OCI-LY7 (cell line): ENCODE data around the gene SLC8B1. TPM values are rescaled to one million over a fixed set of nuclear protein-coding genes. Genes with fewer than 3 reads are reported as not detected.
A peak's percentile ranks its signal among the peaks of the same experiment; 100 is the strongest.

Experiments used
- Bru-seq: library from RNA; stranded (reverse); fragments of 400-500 nt; gene quantifications from one replicate; lab custom pipeline; 2021; lab: Mats Ljungman, UMichigan
- BruChase-seq, 2 experiments: library from RNA; stranded (reverse); fragments of 400-500 nt; gene quantifications; one replicate each; lab custom pipeline; 2021; lab: Mats Ljungman, UMichigan
- BruUV-seq: library from RNA; stranded (reverse); fragments of 400-500 nt; replicated peaks from 2 replicates; lab custom pipeline; 2021; lab: Mats Ljungman, UMichigan
- CTCF ChIA-PET: fragments of 300-600 bp; sonication (Branson Sonifier 250); formaldehyde crosslinking; loops from one replicate; lab custom pipeline; 2022; ENCODE audit warnings: antibody characterized with exemption; ENCODE audit not compliant: unreplicated experiment; lab: Charles Lee
- POLR2A ChIA-PET: fragments of 300-600 bp; sonication (Branson Sonifier 250); formaldehyde crosslinking; loops from one replicate; lab custom pipeline; 2022; ENCODE audit warnings: antibody characterized with exemption; lab: Charles Lee
- DNase-seq: peaks from one replicate; pipeline ENCODE4 v3.0.0-alpha.2; 2015; ENCODE audit warnings: low spot score
- H2AFZ ChIP-seq: fragments of 200-600 bp; sonication (generic), shearing (Covaris generic); 2 replicates; pipeline ENCODE4 v1.6.1; 2014; ENCODE audit warnings: mild to moderate bottlenecking, antibody characterized with exemption, low read length, moderate library complexity
- H3K27ac ChIP-seq: fragments of 200-600 bp; sonication (generic); 2 replicates; pipeline ENCODE4 v1.5.1; 2014; ENCODE audit warnings: mixed run types, low read depth, mild to moderate bottlenecking, moderate library complexity, low read length, inconsistent platforms; ENCODE audit not compliant: poor library complexity, severe bottlenecking
- H3K36me3 ChIP-seq: fragments of 200-600 bp; sonication (generic); 2 replicates; pipeline ENCODE4 v1.6.1; 2014; ENCODE audit warnings: mild to moderate bottlenecking, antibody characterized with exemption, low read length, moderate library complexity, mixed read lengths; ENCODE audit not compliant: insufficient read depth
- H3K4me1 ChIP-seq: fragments of 200-600 bp; sonication (generic); 2 replicates; pipeline ENCODE4 v1.5.1; 2014; ENCODE audit warnings: mild to moderate bottlenecking, low read length; ENCODE audit not compliant: insufficient read depth, poor library complexity, severe bottlenecking
- H3K4me2 ChIP-seq: fragments of 200-600 bp; sonication (generic); 2 replicates; pipeline ENCODE4 v1.6.1; 2014; ENCODE audit warnings: mild to moderate bottlenecking, low read length
- H3K4me3 ChIP-seq: fragments of 200-600 bp; sonication (generic); 2 replicates; pipeline ENCODE4 v1.5.1; 2014; ENCODE audit warnings: mild to moderate bottlenecking, low read depth, low read length; ENCODE audit not compliant: poor library complexity, severe bottlenecking
- H3K79me2 ChIP-seq: fragments of 200-600 bp; sonication (generic); 2 replicates; pipeline ENCODE4 v1.6.1; 2016; ENCODE audit warnings: low read depth, mild to moderate bottlenecking, low read length, moderate library complexity, mixed read lengths; ENCODE audit not compliant: insufficient read depth
- H3K9me2 ChIP-seq: fragments of 200-600 bp; sonication (generic); 2 replicates; pipeline ENCODE4 v1.6.1; 2016; ENCODE audit warnings: mild to moderate bottlenecking, low read length, mixed read lengths; ENCODE audit not compliant: insufficient read depth
- H3K9me3 ChIP-seq: fragments of 200-600 bp; sonication (generic); 2 replicates; pipeline ENCODE4 v1.6.1; 2014; ENCODE audit warnings: mild to moderate bottlenecking, mixed run types, low read length, mixed read lengths
- H4K20me1 ChIP-seq: fragments of 200-600 bp; sonication (generic); 2 replicates; pipeline ENCODE4 v1.6.1; 2014; ENCODE audit warnings: mild to moderate bottlenecking, antibody characterized with exemption, low read length, moderate library complexity, mixed read lengths; ENCODE audit not compliant: insufficient read depth
- EZH2phosphoT487 ChIP-seq: fragments of 200-600 bp; sonication (generic); IDR thresholded peaks from 2 replicates; pipeline ENCODE4 v1.6.1; 2018; ENCODE audit warnings: low read depth, borderline replicate concordance, mild to moderate bottlenecking, mixed run types, antibody characterized with exemption, low read length, moderate library complexity, mixed read lengths
- intact Hi-C: fragments of 100-400 bp; cut with micrococcal nuclease; formaldehyde crosslinking; loops from one replicate; pipeline ENCODE4 v1.10.0; 2022; ENCODE audit not compliant: unreplicated experiment
- long read RNA-seq: library from polyadenylated mRNA; stranded (forward); transcript quantifications from one replicate; pipeline ENCODE4 v2.0.0, GENCODE V29; 2022
- total RNA-seq, 2 experiments: library from RNA; depleted of rRNA in 1 of 2; stranded (reverse); fragments of >200 nt in 1 of 2; shearing (Covaris generic) in 1 of 2; gene quantifications; 2 replicates each; pipeline ENCODE4 v1.2.3, GENCODE V29; 2014 to 2022
- TF ChIP-seq, protein P1 (sequence below): fragments of 200-600 bp; sonication (generic); conservative IDR thresholded peaks from 2 replicates; pipeline ENCODE4 v1.5.1; 2014; ENCODE audit warnings: mild to moderate bottlenecking, antibody characterized with exemption, low read length, moderate library complexity, mixed read lengths

The SLC8B1 gene
- total RNA-seq (2014; rRNA removed; shearing (Covaris generic)) (40.6 and 47.1 TPM in 2 replicates), total RNA-seq (2022) (57.2 and 69.1 TPM in 2 replicates), Bru-seq, nascent RNA (percentile 65 among the genes with signal in this experiment), BruChase-seq, experiment 1, labeled RNA remaining after a 6-hour chase (percentile 75 among the genes with signal in this experiment), BruChase-seq, experiment 2, labeled RNA remaining after a 2-hour chase (percentile 72 among the genes with signal in this experiment)
- long read RNA-seq, partial matches to known transcripts = 69 of 126 reads
- long read RNA-seq, other reads (novel, unspliced or antisense) = 55 of 126 reads

- H3K9me2 ChIP-seq = no peaks in the 10 kb centered on the region
- ChIA-PET CTCF (interaction anchor here (0.6 kb wide), 2 partner anchors 105 to 979 kb away, joined by 9 to 10 read pairs; no protein-coding TSS in a partner anchor), POLR2A (interaction anchor here (0.5 to 1.4 kb wide), 9 partner anchors 8 to 632 kb away, joined by 3 to 6 read pairs (median 3); partner anchors contain the start of gene PLBD2)
- peak within 1 kb of the TSS; percentile 77 for H3K4me3 ChIP-seq
- no peaks in the 10 kb centered on the region for H3K9me3 ChIP-seq
- peak within 1 kb of the TSS; percentile 74 for H3K27ac ChIP-seq
- H3K36me3 ChIP-seq = peaks cover 29% of the 10 kb centered on the region
- peak within 1 kb of the TSS; percentile 89 for H3K4me2 ChIP-seq
- 0 out of 2 replicates have a peak, but pooled peaks cover 4% of the 10 kb centered on the region for H4K20me1 ChIP-seq
- no peak for TF ChIP-seq EZH2phosphoT487
- TF ChIP-seq, protein P1, sequence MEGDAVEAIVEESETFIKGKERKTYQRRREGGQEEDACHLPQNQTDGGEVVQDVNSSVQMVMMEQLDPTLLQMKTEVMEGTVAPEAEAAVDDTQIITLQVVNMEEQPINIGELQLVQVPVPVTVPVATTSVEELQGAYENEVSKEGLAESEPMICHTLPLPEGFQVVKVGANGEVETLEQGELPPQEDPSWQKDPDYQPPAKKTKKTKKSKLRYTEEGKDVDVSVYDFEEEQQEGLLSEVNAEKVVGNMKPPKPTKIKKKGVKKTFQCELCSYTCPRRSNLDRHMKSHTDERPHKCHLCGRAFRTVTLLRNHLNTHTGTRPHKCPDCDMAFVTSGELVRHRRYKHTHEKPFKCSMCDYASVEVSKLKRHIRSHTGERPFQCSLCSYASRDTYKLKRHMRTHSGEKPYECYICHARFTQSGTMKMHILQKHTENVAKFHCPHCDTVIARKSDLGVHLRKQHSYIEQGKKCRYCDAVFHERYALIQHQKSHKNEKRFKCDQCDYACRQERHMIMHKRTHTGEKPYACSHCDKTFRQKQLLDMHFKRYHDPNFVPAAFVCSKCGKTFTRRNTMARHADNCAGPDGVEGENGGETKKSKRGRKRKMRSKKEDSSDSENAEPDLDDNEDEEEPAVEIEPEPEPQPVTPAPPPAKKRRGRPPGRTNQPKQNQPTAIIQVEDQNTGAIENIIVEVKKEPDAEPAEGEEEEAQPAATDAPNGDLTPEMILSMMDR = no peak
- no TSS peak for BruUV-seq
- peaks cover 26% of the 10 kb centered on the region for H3K4me1 ChIP-seq
- peaks cover 19% of the 10 kb centered on the region; the same call in 1 of the 2 replicates for H3K79me2 ChIP-seq
- H2AFZ ChIP-seq = peak within 1 kb of the TSS; percentile 75; the same call in 1 of the 2 replicates
- DNase-seq = peak; percentile 86
- intact Hi-C loops = loop anchor here (1.0 to 5.0 kb wide), 2 partner anchors 23 to 138 kb away; partner anchors contain the start of gene PLBD2
Observed at GRCh38 chr12:113334786-113335539, at the start of gene SLC8B1. SLC8B1 (minus strand) TSS chr12:113335109; CDS start chr12:113332878, 2,231 bp downstream.

- CTCF ChIA-PET = interaction anchor here (0.6 kb wide), 1 partner anchor 444 kb away, joined by 5 read pairs; no protein-coding TSS in a partner anchor
- H3K27ac ChIP-seq = no peak overlapping the region
- POLR2A ChIA-PET = interaction anchor here (0.7 kb wide), 1 partner anchor 20 kb away, joined by 3 read pairs; no protein-coding TSS in a partner anchor
- no peaks in the 10 kb centered on the region for H4K20me1 ChIP-seq
- H3K4me2 ChIP-seq = no peak overlapping the region
- H3K4me3 ChIP-seq = no peak overlapping the region
- no peaks in the 10 kb centered on the region for H3K4me1 ChIP-seq
- intact Hi-C loops = no loop called here
- no peaks in the 10 kb centered on the region for H3K9me3 ChIP-seq
- DNase-seq = no peak
- no peak for TF ChIP-seq EZH2phosphoT487
- TF ChIP-seq, protein P1 = no peak
- H2AFZ ChIP-seq = no peak overlapping the region
- BruUV-seq = no TSS peak
- no peaks in the 10 kb centered on the region for H3K79me2 ChIP-seq
- H3K9me2 ChIP-seq = no peaks in the 10 kb centered on the region
- peaks cover 24% of the 10 kb centered on the region for H3K36me3 ChIP-seq
Observed at GRCh38 chr12:113382206-113382605, 47.3 kb upstream of the SLC8B1 start.
